GM19395 (cell line): ENCODE measurements around the gene EHD4.

Experiments
- ATAC-seq: cut with Tn5 transposase; IDR thresholded peaks from one replicate; pipeline ENCODE4 v1.9.1; 2021; ENCODE audit warnings: mild to moderate bottlenecking, moderate library complexity; ENCODE audit not compliant: unreplicated experiment

The EHD4 gene

GRCh38 chr15:41862515-41863116, 109.7 kb downstream of the EHD4 start:
- ATAC-seq = no peak

- no peak for ATAC-seq
Observed at GRCh38 chr15:41861736-41862356, 110.5 kb downstream of the EHD4 start.

GRCh38 chr15:41860049-41860828, 112.1 kb downstream of the EHD4 start:
- no peak for ATAC-seq

- no peak for ATAC-seq
Observed at GRCh38 chr15:41858756-41859155, 113.6 kb downstream of the EHD4 start.

GRCh38 chr15:41857316-41857715, 115.0 kb downstream of the EHD4 start:
- no peak for ATAC-seq

GRCh38 chr15:41856716-41857115, 115.6 kb downstream of the EHD4 start:
- ATAC-seq = no peak

- no peak for ATAC-seq
Observed at GRCh38 chr15:41856262-41856661, 116.1 kb downstream of the EHD4 start.

- no peak for ATAC-seq
Observed at GRCh38 chr15:41855261-41855961, 116.9 kb downstream of the EHD4 start.

- ATAC-seq = no peak
Observed at GRCh38 chr15:41854443-41854842, 117.9 kb downstream of the EHD4 start.

GRCh38 chr15:41853831-41854230, 118.5 kb downstream of the EHD4 start:
- no peak for ATAC-seq

GRCh38 chr15:41852736-41853590, 119.4 kb downstream of the EHD4 start:
- no peak for ATAC-seq

GRCh38 chr15:41851755-41852370, 120.5 kb downstream of the EHD4 start:
- no peak for ATAC-seq

GRCh38 chr15:41851167-41851523, 121.2 kb downstream of the EHD4 start:
- ATAC-seq = no peak

- no peak for ATAC-seq
Observed at GRCh38 chr15:41850482-41851166, 121.7 kb downstream of the EHD4 start.

GRCh38 chr15:41849861-41850260, 122.5 kb downstream of the EHD4 start:
- ATAC-seq = no peak

GRCh38 chr15:41849204-41849603, 123.2 kb downstream of the EHD4 start:
- no peak for ATAC-seq

GRCh38 chr15:41848631-41849030, 123.7 kb downstream of the EHD4 start:
- no peak for ATAC-seq

- no peak for ATAC-seq
Observed at GRCh38 chr15:41847981-41848380, 124.4 kb downstream of the EHD4 start.

GRCh38 chr15:41847206-41847605, 125.2 kb downstream of the EHD4 start:
- no peak for ATAC-seq
